H1 (cell line): ENCODE data around the gene HSPA4L. TPM values are rescaled to one million over a fixed set of nuclear protein-coding genes. Genes with fewer than 3 reads are reported as not detected.

Source experiments
- CTCF ChIA-PET: fragments of 300-600 bp; sonication (Branson Sonifier 250); formaldehyde crosslinking; loops from one replicate; lab custom pipeline; 2021; ENCODE audit not compliant: partially characterized antibody; lab: Charles Lee
- POLR2A ChIA-PET: fragments of 300-600 bp; sonication (Branson Sonifier 250); formaldehyde crosslinking; loops from one replicate; lab custom pipeline; 2021; ENCODE audit warnings: inconsistent platforms; ENCODE audit not compliant: partially characterized antibody; lab: Charles Lee
- DNase-seq, 2 experiments: peaks; one replicate each; pipeline versions ENCODE4 v3.0.0 to v3.0.0-alpha.2; 2010 to 2022; ENCODE audit warnings: low spot score in 2 of 2, low read depth in 1 of 2, mixed read lengths in 1 of 2
- FAIRE-seq: peaks from 2 replicates; lab custom pipeline; 2011; peaks lifted over from hg19 to GRCh38; lab: Jason Lieb, UNC
- H2AFZ ChIP-seq: 2 replicates; pipeline ENCODE4 v1.8.1; 2012; ENCODE audit warnings: low read length, inconsistent platforms
- H2AK5ac ChIP-seq: 2 replicates; pipeline ENCODE4 v1.6.1; 2013; ENCODE audit warnings: low read depth, low read length
- H2BK120ac ChIP-seq: replicated peaks from 2 replicates; pipeline ENCODE3; 2013; ENCODE audit warnings: low read depth, low read length, inconsistent platforms
- H2BK12ac ChIP-seq: 2 replicates; pipeline ENCODE4 v1.6.1; 2013; ENCODE audit warnings: low read depth, low read length
- H2BK15ac ChIP-seq: 2 replicates; pipeline ENCODE4 v1.6.1; 2013; ENCODE audit warnings: low read length
- H2BK20ac ChIP-seq: 2 replicates; pipeline ENCODE4 v1.6.1; 2013; ENCODE audit warnings: low read length
- H2BK5ac ChIP-seq: 2 replicates; pipeline ENCODE4 v1.6.1; 2013; ENCODE audit warnings: low read depth, low read length
- H3K14ac ChIP-seq: 2 replicates; pipeline ENCODE4 v1.6.1; 2013; ENCODE audit warnings: inconsistent platforms; ENCODE audit not compliant: insufficient read length
- H3K18ac ChIP-seq: 2 replicates; pipeline ENCODE4 v1.6.1; 2013; ENCODE audit warnings: low read length; ENCODE audit errors: extremely low read depth
- H3K23ac ChIP-seq: 2 replicates; pipeline ENCODE4 v1.6.1; 2013; ENCODE audit warnings: inconsistent platforms; ENCODE audit not compliant: insufficient read length
- H3K23me2 ChIP-seq: 2 replicates; pipeline ENCODE4 v1.6.1; 2013; ENCODE audit warnings: low read depth, low read length
- H3K27ac ChIP-seq: 2 replicates; pipeline ENCODE4 v1.6.1; 2011; ENCODE audit warnings: low read depth, low read length, inconsistent platforms
- H3K27me3 ChIP-seq, 4 experiments: replicated peaks in 1 of 4; 1 replicate in 1 of 4; 2 replicates in 3 of 4; pipeline versions ENCODE4 v1.6.1 to v1.8.1; 2011 to 2013; ENCODE audit warnings: low read length in 3 of 4, mild to moderate bottlenecking in 3 of 4, inconsistent platforms in 2 of 4, mixed read lengths in 2 of 4, moderate library complexity in 1 of 4; ENCODE audit not compliant: control insufficient read depth in 3 of 4, insufficient read depth in 3 of 4; ENCODE audit errors: extremely low read depth in 1 of 4
- H3K36me3 ChIP-seq, 4 experiments: 2 replicates each; pipeline versions ENCODE4 v1.6.1 to v1.8.1; 2011 to 2013; ENCODE audit warnings: mild to moderate bottlenecking in 4 of 4, low read length in 3 of 4, moderate library complexity in 2 of 4, control low read depth in 1 of 4, inconsistent platforms in 1 of 4; ENCODE audit not compliant: insufficient read depth in 4 of 4, control insufficient read depth in 2 of 4
- H3K4ac ChIP-seq: replicated peaks from 2 replicates; pipeline ENCODE3; 2013; ENCODE audit warnings: low read length, low read depth, mixed read lengths, inconsistent platforms; ENCODE audit not compliant: insufficient read length
- H3K4me1 ChIP-seq, 4 experiments: replicated peaks in 1 of 4; 1 replicate in 1 of 4; 2 replicates in 3 of 4; pipeline versions ENCODE4 v1.6.1 to v1.8.1; 2011 to 2013; ENCODE audit warnings: low read length in 3 of 4, inconsistent platforms in 2 of 4, mixed read lengths in 1 of 4; ENCODE audit not compliant: insufficient read depth in 4 of 4, control insufficient read depth in 3 of 4
- H3K4me2 ChIP-seq, 2 experiments: 2 replicates each; pipeline versions ENCODE4 v1.6.1 to v1.8.1; 2011 to 2013; ENCODE audit warnings: low read depth in 2 of 2, low read length in 2 of 2, control low read depth in 1 of 2, inconsistent platforms in 1 of 2, mild to moderate bottlenecking in 1 of 2; ENCODE audit not compliant: insufficient read depth in 1 of 2
- H3K4me3 ChIP-seq, 4 experiments: fragments of 200-600, 300-600 bp in 1 of 4; sonication (generic), shearing (Covaris generic), sonication (Bioruptor Twin) in 1 of 4; 2 replicates each; pipeline versions ENCODE4 v1.5.1 to v1.8.1; 2011 to 2016; ENCODE audit warnings: low read length in 4 of 4, low read depth in 3 of 4, control low read depth in 2 of 4, inconsistent platforms in 2 of 4, mild to moderate bottlenecking in 2 of 4, mixed read lengths in 1 of 4, moderate library complexity in 1 of 4; ENCODE audit not compliant: insufficient read depth in 2 of 4; ENCODE audit errors: extremely low read depth in 1 of 4
- H3K56ac ChIP-seq: replicated peaks from 2 replicates; pipeline ENCODE3; 2013; ENCODE audit warnings: low read depth, mild to moderate bottlenecking, mixed read lengths, low read length, inconsistent platforms; ENCODE audit not compliant: insufficient read length
- H3K79me1 ChIP-seq: 2 replicates; pipeline ENCODE4 v1.6.1; 2013; ENCODE audit warnings: low read depth, low read length, control low read depth
- H3K79me2 ChIP-seq, 2 experiments: 2 replicates each; pipeline versions ENCODE4 v1.6.1 to v1.8.1; 2012 to 2013; ENCODE audit warnings: low read length in 2 of 2, mild to moderate bottlenecking in 2 of 2, inconsistent platforms in 1 of 2; ENCODE audit not compliant: insufficient read depth in 2 of 2, control insufficient read depth in 1 of 2
- H3K9ac ChIP-seq, 4 experiments: replicated peaks in 1 of 4; 1 replicate in 1 of 4; 2 replicates in 3 of 4; pipeline versions ENCODE4 v1.6.1 to v1.8.1; 2011 to 2013; ENCODE audit warnings: low read depth in 3 of 4, low read length in 3 of 4, control low read depth in 2 of 4, mild to moderate bottlenecking in 2 of 4, moderate library complexity in 2 of 4, inconsistent platforms in 1 of 4; ENCODE audit errors: extremely low read depth in 1 of 4
- H3K9me3 ChIP-seq, 2 experiments: 2 replicates each; pipeline versions ENCODE4 v1.6.1 to v1.8.1; 2012 to 2013; ENCODE audit warnings: mild to moderate bottlenecking in 2 of 2, moderate library complexity in 2 of 2, control low read depth in 1 of 2, inconsistent platforms in 1 of 2, low read depth in 1 of 2, low read length in 1 of 2, mixed read lengths in 1 of 2; ENCODE audit not compliant: insufficient read depth in 2 of 2
- H4K20me1 ChIP-seq, 2 experiments: replicated peaks in 1 of 2; 2 replicates each; pipeline versions ENCODE3 to v1.8.1; 2011 to 2013; ENCODE audit warnings: inconsistent platforms in 2 of 2, low read length in 2 of 2, mild to moderate bottlenecking in 1 of 2; ENCODE audit not compliant: insufficient read depth in 2 of 2, control insufficient read depth in 1 of 2
- H4K5ac ChIP-seq: 2 replicates; pipeline ENCODE4 v1.6.1; 2013; ENCODE audit warnings: low read length, low read depth, mixed read lengths, inconsistent platforms; ENCODE audit not compliant: insufficient read length
- H4K8ac ChIP-seq: 2 replicates; pipeline ENCODE4 v1.8.0; 2013; ENCODE audit warnings: mild to moderate bottlenecking, moderate library complexity, low read length, inconsistent platforms; ENCODE audit not compliant: insufficient read depth; ENCODE audit errors: extremely low read depth
- H4K91ac ChIP-seq: replicated peaks from 2 replicates; pipeline ENCODE3; 2013; ENCODE audit warnings: low read length, mixed read lengths, inconsistent platforms; ENCODE audit not compliant: insufficient read length
- GTF2F1 ChIP-seq: IDR thresholded peaks from 2 replicates; pipeline ENCODE4 v1.6.1; 2012; ENCODE audit warnings: low read depth, low read length, improper control_type of control experiment, borderline replicate concordance
- PHF8 ChIP-seq: fragments of 200-600 bp; sonication (generic); conservative IDR thresholded peaks from 2 replicates; pipeline ENCODE4 v1.7.1; 2012; ENCODE audit warnings: low read depth, mild to moderate bottlenecking, inconsistent platforms, low read length, moderate library complexity
- RFX5 ChIP-seq: IDR thresholded peaks from 2 replicates; pipeline ENCODE4 v1.6.1; 2011; ENCODE audit warnings: low read depth, low read length, improper control_type of control experiment, borderline replicate concordance
- WGBS, 2 experiments: shearing (Covaris generic) in 1 of 2; methylation state at CpG; one replicate each; pipeline versions ENCODE4 v1.1.6 to v1.1.7; 2013 to 2015; ENCODE audit warnings: low lambda C conversion rate in 2 of 2, mixed read lengths in 2 of 2, inconsistent platforms in 1 of 2, low coverage in 1 of 2, missing lambda C conversion rate in 1 of 2; ENCODE audit not compliant: insufficient replicate concordance in 2 of 2, insufficient coverage in 1 of 2, insufficient read length in 1 of 2; ENCODE audit errors: extremely low coverage in 1 of 2, missing lambda C conversion rate in 1 of 2; 5-methylcytosine and 5-hydroxymethylcytosine counted together
- polyA plus RNA-seq, 7 experiments: library from polyadenylated mRNA; depleted of rRNA in 3 of 7; stranded (reverse) in 5 of 7; unstranded in 2 of 7; fragments of >200 nt in 5 of 7; fragments of 200-250 nt in 2 of 7; gene quantifications; 1 replicate in 5 of 7; 2 replicates in 1 of 7; 4 replicates in 1 of 7; pipeline versions ENCODE4 v1.2.1 to v1.2.3, GENCODE V29; 2011 to 2013; ENCODE audit warnings: missing spikeins in 2 of 7, mixed read lengths in 2 of 7
- total RNA-seq: library from RNA; stranded (reverse); fragmentation: NEBNext Ultra II Directional; extraction: Animal tissue kit (Norgen Biotek cat#: 25700); gene quantifications from 2 replicates; pipeline ENCODE4 v1.2.1, GENCODE V29; 2021
- TF ChIP-seq, protein P1 (sequence below): IDR thresholded peaks from 2 replicates; pipeline ENCODE4 v1.6.1; 2011; ENCODE audit warnings: low read depth, mild to moderate bottlenecking, low read length; ENCODE audit not compliant: insufficient read depth

The HSPA4L gene
- total and polyA plus RNA-seq, 2 of the 8 experiments (the other 6 are each of a cell fraction or from before 2014, with no cell fraction given): 0.65 to 4.7 TPM

GRCh38 chr4:127846765-127847164 lies 64.6 kb downstream of the HSPA4L start:
- H3K79me1 ChIP-seq: no peaks in the 10 kb centered on the region
- H2AFZ ChIP-seq: no peak overlapping the region
- H2BK20ac ChIP-seq: no peak overlapping the region
- H4K8ac ChIP-seq: no peak overlapping the region
- H2BK12ac ChIP-seq: no peak overlapping the region
- peaks cover 0 to 8% of the 10 kb centered on the region in 2 experiments; a peak in 1 of 4 replicates for H3K9me3 ChIP-seq
- no peaks in the 10 kb centered on the region for H3K27me3 ChIP-seq
- H3K18ac ChIP-seq: no peak overlapping the region
- H3K9ac ChIP-seq: no peak overlapping the region
- H3K36me3 ChIP-seq: no peaks in the 10 kb centered on the region
- DNase-seq (no peak), FAIRE-seq (no peak)
- no peak overlapping the region for H2BK120ac ChIP-seq
- 86% methylated on average over 1 of the region's 1 CpG; no CpG with 5 or more reads in 1 of the 2 experiments for WGBS, 2 experiments
- no peaks in the 10 kb centered on the region for H3K23me2 ChIP-seq
- peaks cover 0 to 8% (median 0%) of the 10 kb centered on the region in 4 experiments; a peak in 2 of 7 replicates for H3K4me1 ChIP-seq
- POLR2A ChIA-PET: interaction anchor here (1.0 kb wide), 1 partner anchor 35 kb away, joined by 4 read pairs; no protein-coding TSS in a partner anchor
- no peak overlapping the region for H3K14ac ChIP-seq
- H3K4me2 ChIP-seq: no peak overlapping the region
- no peak overlapping the region for H3K4ac ChIP-seq
- no peak overlapping the region for H3K4me3 ChIP-seq
- no peak overlapping the region for H2AK5ac ChIP-seq
- H4K91ac ChIP-seq: no peak overlapping the region
- H4K20me1 ChIP-seq: no peaks in the 10 kb centered on the region
- peaks cover 0 to 11% of the 10 kb centered on the region in 2 experiments; a peak in 2 of 4 replicates for H3K79me2 ChIP-seq
- no peak overlapping the region for H2BK5ac ChIP-seq
- H2BK15ac ChIP-seq: no peak overlapping the region
- CTCF ChIA-PET: interaction anchor here (0.6 kb wide), 1 partner anchor 290 kb away, joined by 3 read pairs; no protein-coding TSS in a partner anchor
- no peak overlapping the region for H4K5ac ChIP-seq
- no peak overlapping the region for H3K56ac ChIP-seq
- no peak overlapping the region for H3K23ac ChIP-seq
- no peak overlapping the region for H3K27ac ChIP-seq
- TF ChIP-seq PHF8 (no peak), GTF2F1 (no peak), RFX5 (no peak)
- TF ChIP-seq, protein P1, sequence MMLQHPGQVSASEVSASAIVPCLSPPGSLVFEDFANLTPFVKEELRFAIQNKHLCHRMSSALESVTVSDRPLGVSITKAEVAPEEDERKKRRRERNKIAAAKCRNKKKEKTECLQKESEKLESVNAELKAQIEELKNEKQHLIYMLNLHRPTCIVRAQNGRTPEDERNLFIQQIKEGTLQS: no peak
